Ovary (tissue), 3 donors: Measurements from ENCODE around the gene LAMA2.

ENCODE experiments used
- CTCF ChIP-seq, 3 donors: fragments of 450-650 bp in 2 of 3; fragments of 200-600 bp in 1 of 3; IDR thresholded peaks; one replicate each; pipeline versions ENCODE4 v1.5.1 to v1.8.0; 2016 to 2022; ENCODE audit warnings: antibody characterized with exemption in 3 of 3, mild to moderate bottlenecking in 1 of 3
- POLR2A ChIP-seq: fragments of 450-650 bp; IDR thresholded peaks from one replicate; pipeline ENCODE4 v1.6.1; 2017; ENCODE audit warnings: antibody characterized with exemption, mild to moderate bottlenecking, moderate library complexity
- donor health status: DM: no; HTN: no; CAD: no.

DNA sequence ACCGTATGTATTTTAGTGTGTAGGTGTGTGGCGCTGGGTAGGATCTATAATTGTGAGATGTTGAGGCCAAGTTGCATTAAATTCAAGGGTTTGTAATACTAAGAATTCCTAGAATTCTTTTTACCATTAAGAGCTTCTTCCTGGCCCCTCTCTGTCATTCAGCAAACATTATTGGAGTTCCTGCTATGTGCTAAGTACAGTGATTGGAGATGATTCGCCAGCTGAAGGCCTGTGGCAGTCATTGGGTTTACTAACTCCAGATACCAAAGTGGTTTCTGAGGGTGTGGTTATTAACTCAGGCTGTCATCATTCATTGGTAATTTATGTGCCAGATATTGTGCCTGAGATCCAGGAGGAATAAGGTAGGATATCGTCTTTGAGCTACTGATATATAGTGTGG lies 167.1 kb downstream of the LAMA2 start:
- no peak for TF ChIP-seq CTCF (IDR thresholded peaks at IDR 0.05)
- no peak for TF ChIP-seq POLR2A
